Uterus (tissue), 2 donors: ENCODE data around the gene TNFRSF25.

Source experiments
- CTCF ChIP-seq, 4 experiments: fragments of 200-600 bp in 2 of 4; fragments of 450-650 bp in 2 of 4; sonication (generic) in 2 of 4; IDR thresholded peaks; one replicate each; pipeline ENCODE4 v1.5.1; 2016 to 2019; ENCODE audit warnings: antibody characterized with exemption in 4 of 4, mild to moderate bottlenecking in 2 of 4, moderate library complexity in 1 of 4
- POLR2A ChIP-seq, 2 donors: fragments of 450-650 bp; IDR thresholded peaks; one replicate each; pipeline ENCODE4 v1.6.1; 2016; ENCODE audit warnings: antibody characterized with exemption in 2 of 2, mild to moderate bottlenecking in 1 of 2, moderate library complexity in 1 of 2

GRCh38 chr1:6427441-6428390 lies 38.3 kb downstream of the TNFRSF25 start:
- TF ChIP-seq POLR2A (IDR thresholded peaks at IDR 0.05) (no peak), CTCF (IDR thresholded peaks at IDR 0.05) (no peak)
